Left forelimb (tissue), 1 donor: ENCODE results near the gene THYN1.

ENCODE experiments used
- DNase-seq: peaks from one replicate; pipeline ENCODE4 v3.0.0-alpha.2; 2018; ENCODE audit warnings: low spot score

The THYN1 gene

GRCh38 chr11:134223121-134223520, 30.0 kb downstream of the THYN1 start:
- DNase-seq: no peak

DNA sequence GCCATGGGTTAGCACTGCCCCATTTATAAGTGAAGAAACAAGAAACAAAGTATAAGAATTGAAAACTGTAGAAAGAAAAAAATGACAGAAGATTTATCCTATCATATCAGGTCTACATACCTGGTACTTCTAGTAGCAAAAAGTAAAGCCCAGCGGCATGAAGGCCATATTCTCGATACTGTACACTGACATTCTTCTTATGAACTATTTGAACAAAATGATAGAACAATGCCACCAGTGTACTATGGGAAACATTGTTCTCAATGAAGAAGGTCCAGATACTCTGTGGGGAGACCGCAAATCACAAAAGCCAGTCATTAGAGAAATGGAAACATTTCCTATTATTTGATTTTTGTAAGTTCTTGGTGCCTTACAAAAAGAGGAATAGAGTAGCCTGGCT, 36.3 kb downstream of the THYN1 start:
- DNase-seq: no peak

GRCh38 chr11:134215836-134216235, 37.3 kb downstream of the THYN1 start:
- no peak for DNase-seq

DNA sequence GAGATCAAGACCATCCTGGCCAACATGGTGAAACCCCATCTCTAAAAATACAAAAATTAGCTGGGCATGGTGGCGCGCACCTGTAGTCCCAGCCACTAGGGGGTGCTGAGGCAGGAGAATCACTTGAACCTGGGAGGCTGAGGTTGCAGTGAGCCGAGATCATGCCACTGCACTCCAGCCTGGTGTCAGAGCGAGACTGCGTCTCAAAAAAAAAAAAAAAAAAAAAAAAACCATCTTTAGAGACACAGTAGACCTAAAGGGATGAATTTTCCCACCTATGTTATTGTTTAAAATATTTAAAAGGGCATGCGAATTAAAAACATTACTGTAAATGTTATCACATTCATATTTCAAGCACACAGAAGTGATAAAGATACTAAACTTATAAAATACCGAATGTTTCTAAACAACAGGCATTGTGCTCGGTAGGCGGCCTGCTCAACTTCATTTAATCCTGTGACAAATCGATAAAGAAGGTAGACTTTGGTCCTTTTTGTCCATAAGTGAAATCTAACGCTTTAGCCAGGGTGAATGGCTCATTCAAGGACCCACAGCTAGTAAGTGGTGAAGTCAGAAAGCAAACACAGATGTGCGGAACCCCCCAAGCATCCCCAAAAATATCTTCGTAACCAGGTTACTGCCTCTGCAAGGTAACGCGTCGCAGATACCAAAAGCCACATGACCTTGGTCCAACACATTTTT, 45.5 kb downstream of the THYN1 start:
- no peak for DNase-seq

- DNase-seq: no peak
These were observed 47.0 kb downstream of the THYN1 start for GRCh38 chr11:134206185-134206584.

GRCh38 chr11:134205729-134206128, 47.4 kb downstream of the THYN1 start:
- DNase-seq: no peak

DNA sequence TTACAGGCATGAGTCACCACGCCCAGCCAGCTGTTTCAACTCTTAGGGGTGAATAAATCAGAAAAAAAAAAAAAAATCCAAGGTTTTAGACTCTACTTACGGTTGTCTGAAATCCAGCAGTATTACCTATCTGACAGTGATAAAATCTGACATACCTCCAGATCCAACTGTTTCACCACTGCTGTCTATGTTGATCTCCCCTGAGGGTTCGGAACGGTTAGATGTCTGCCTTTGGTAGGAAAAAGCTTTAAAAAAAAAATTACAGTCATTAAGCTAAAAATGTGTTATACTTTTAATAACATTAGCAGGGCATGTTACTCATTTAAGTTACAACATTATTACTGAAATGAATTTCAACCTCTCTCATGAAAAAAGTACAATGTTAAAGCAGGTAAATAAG, 50.5 kb downstream of the THYN1 start:
- DNase-seq: no peak

DNA sequence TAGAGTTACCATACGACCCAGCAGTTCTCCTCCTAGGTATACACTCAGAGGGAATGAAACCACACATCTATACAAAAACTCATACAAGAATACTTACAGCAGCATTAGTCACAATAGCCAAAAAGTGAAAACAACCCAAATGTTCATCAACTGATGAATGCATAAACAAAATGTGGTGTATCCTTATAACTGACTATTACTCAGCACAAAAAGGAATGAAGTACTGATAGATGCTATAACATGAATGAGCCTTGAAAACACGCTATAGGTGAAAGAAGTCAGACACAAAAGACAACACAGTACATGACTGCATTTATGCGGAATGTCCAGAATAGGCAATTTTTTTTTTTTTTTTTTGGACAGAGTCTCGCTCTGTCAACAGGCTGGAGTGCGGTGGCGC, 52.5 kb downstream of the THYN1 start:
- no peak for DNase-seq

DNA sequence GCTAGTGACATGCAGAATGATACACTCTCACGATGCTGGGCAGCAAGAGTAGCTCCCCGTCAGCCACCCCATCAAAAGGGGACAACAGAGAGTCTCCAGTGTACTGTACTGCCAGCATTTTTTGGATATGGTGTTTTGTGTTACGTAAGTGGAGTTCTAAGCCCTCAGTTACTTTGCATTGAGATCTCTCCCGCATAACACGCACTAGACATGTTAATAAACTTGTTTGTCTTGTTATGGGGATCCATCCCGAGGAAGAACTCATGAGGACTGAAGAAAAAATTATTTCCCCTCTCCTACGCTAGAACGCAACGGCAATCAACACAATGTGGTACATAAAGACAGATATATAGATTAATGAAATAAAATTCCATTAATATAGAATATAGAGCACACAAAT, 53.6 kb downstream of the THYN1 start:
- no peak for DNase-seq
